Sigmoid colon (tissue), 7 donors: Measurements from ENCODE around the gene CLIC5. TPM values are rescaled to one million over a fixed set of nuclear protein-coding genes. Genes with fewer than 3 reads are reported as not detected.
"Not testable (repeated sequence)": the region's sequence is repeated elsewhere in the genome, so short reads cannot be mapped to it uniquely, and the experiment has no call there.

Experiments used
- DNase-seq: peaks from one replicate; pipeline ENCODE4 v3.0.0-alpha.2; 2019
- H3K27ac ChIP-seq, 4 donors: fragments of 200-600 bp; sonication (generic); one replicate each; pipeline ENCODE4 v1.5.1; 2016 to 2019; ENCODE audit warnings: mild to moderate bottlenecking in 1 of 4
- H3K27me3 ChIP-seq, 3 donors: fragments of 200-600 bp; sonication (generic); one replicate each; pipeline ENCODE4 v1.5.1; 2019; ENCODE audit warnings: mild to moderate bottlenecking in 1 of 3
- H3K36me3 ChIP-seq, 4 donors: fragments of 200-600 bp; sonication (generic); one replicate each; pipeline ENCODE4 v1.5.1; 2016 to 2019
- H3K4me1 ChIP-seq, 4 donors: fragments of 200-600 bp; sonication (generic); one replicate each; pipeline ENCODE4 v1.5.1; 2017 to 2019
- H3K4me3 ChIP-seq, 4 donors: fragments of 200-600 bp; sonication (generic); one replicate each; pipeline ENCODE4 v1.5.1; 2017 to 2019; ENCODE audit warnings: mild to moderate bottlenecking in 2 of 4, moderate library complexity in 1 of 4
- H3K9me3 ChIP-seq, 4 donors: fragments of 200-600 bp in 3 of 4; sonication (generic) in 3 of 4; one replicate each; pipeline versions ENCODE4 v1.5.1 to v1.6.1; 2013 to 2019
- CTCF ChIP-seq, 4 experiments: fragments of 450-650 bp in 3 of 4; fragments of 200-600 bp in 1 of 4; IDR thresholded peaks; one replicate each; pipeline ENCODE4 v1.5.1; 2016 to 2019; ENCODE audit warnings: antibody characterized with exemption in 4 of 4, mild to moderate bottlenecking in 3 of 4, moderate library complexity in 2 of 4
- EP300 ChIP-seq, 4 donors: sonication (generic); formaldehyde crosslinking; IDR thresholded peaks; one replicate each; pipeline ENCODE4 v1.6.1; 2017; ENCODE audit warnings: antibody characterized with exemption in 4 of 4
- POLR2A ChIP-seq, 2 donors: fragments of 450-650 bp; IDR thresholded peaks; one replicate each; pipeline ENCODE4 v1.6.1; 2016; ENCODE audit warnings: antibody characterized with exemption in 2 of 2, mild to moderate bottlenecking in 2 of 2, moderate library complexity in 2 of 2
- POLR2AphosphoS5 ChIP-seq, 4 donors: sonication (generic); formaldehyde crosslinking; IDR thresholded peaks; one replicate each; pipeline ENCODE4 v1.6.1; 2017; ENCODE audit warnings: antibody characterized with exemption in 4 of 4
- WGBS, 2 donors: extraction: QIAGEN DNeasy Blood & Tissue Kit; methylation state at CpG; one replicate each; pipeline ENCODE4 v1.1.7; 2013; 5-methylcytosine and 5-hydroxymethylcytosine counted together
- intact Hi-C: fragments of 100-400 bp; cut with DNase I; formaldehyde crosslinking; loops from one replicate; pipeline ENCODE4 v1.15.1; 2023
- polyA plus RNA-seq, 3 donors: library from polyadenylated mRNA; stranded (reverse); fragments of 200-250 nt; gene quantifications; one replicate each; pipeline ENCODE4 v1.2.3, GENCODE V29; 2013
- total RNA-seq, 4 donors: library from RNA; depleted of rRNA; stranded (reverse); fragments of >200 nt; gene quantifications; one replicate each; pipeline ENCODE4 v1.1.0, GENCODE V29; 2016
- donor health status: healthy with polysubstance abuse.
- donor health status: Bipolar disorder and iron deficiency.
- donor health status: healthy.

The CLIC5 gene
- total and polyA plus RNA-seq, 7 donors, result 1.8 to 77.0 (median 3.5) TPM

GRCh38 chr6:45929421-45930361, 86.0 kb downstream of the CLIC5 start:
- Histone ChIP-seq H3K27ac (no peak overlapping the region), H3K27me3 (no peaks in the 10 kb centered on the region), H3K36me3 (no peaks in the 10 kb centered on the region), H3K9me3 (no peaks in the 10 kb centered on the region), H3K4me1 (no peaks in the 10 kb centered on the region), H3K4me3 (no peak overlapping the region)
- WGBS, 2 donors, result 70 to 76% methylated on average over 17 of the region's 17 CpGs
- intact Hi-C loops, result no loop called here
- no peak for TF ChIP-seq EP300 (IDR thresholded peaks at IDR 0.05)
- TF ChIP-seq POLR2AphosphoS5 (IDR thresholded peaks at IDR 0.05), result no peak
- no peak for TF ChIP-seq POLR2A (IDR thresholded peaks at IDR 0.05)
- TF ChIP-seq CTCF (IDR thresholded peaks at IDR 0.05), result no peak
- no peak for DNase-seq

GRCh38 chr6:45928721-45929305, 86.8 kb downstream of the CLIC5 start:
- Histone ChIP-seq H3K9me3 (no peaks in the 10 kb centered on the region), H3K27ac (no peak overlapping the region), H3K27me3 (no peaks in the 10 kb centered on the region), H3K4me1 (no peaks in the 10 kb centered on the region), H3K4me3 (no peak overlapping the region), H3K36me3 (no peaks in the 10 kb centered on the region)
- DNase-seq, result no peak
- TF ChIP-seq POLR2A (IDR thresholded peaks at IDR 0.05), result no peak
- TF ChIP-seq EP300 (IDR thresholded peaks at IDR 0.05), result no peak
- no peak for TF ChIP-seq CTCF (IDR thresholded peaks at IDR 0.05)
- no peak for TF ChIP-seq POLR2AphosphoS5 (IDR thresholded peaks at IDR 0.05)
- 93 to 94% methylated on average over 11 of the region's 11 CpGs for WGBS, 2 donors
- intact Hi-C loops, result no loop called here

- H3K36me3 ChIP-seq, result no peaks in the 10 kb centered on the region
- no peak overlapping the region for H3K4me3 ChIP-seq
- no peaks in the 10 kb centered on the region for H3K4me1 ChIP-seq
- no peaks in the 10 kb centered on the region for H3K9me3 ChIP-seq
- H3K27me3 ChIP-seq, result no peaks in the 10 kb centered on the region
- WGBS, 2 donors, result 85 to 92% methylated on average over 9 of the region's 9 CpGs
- intact Hi-C loops, result no loop called here
- no peak overlapping the region for H3K27ac ChIP-seq
- TF ChIP-seq CTCF (IDR thresholded peaks at IDR 0.05) (no peak), EP300 (IDR thresholded peaks at IDR 0.05) (no peak), POLR2AphosphoS5 (IDR thresholded peaks at IDR 0.05) (no peak), POLR2A (IDR thresholded peaks at IDR 0.05) (no peak)
- DNase-seq, result no peak
These were observed 88.0 kb downstream of the CLIC5 start for GRCh38 chr6:45927421-45928320.

GRCh38 chr6:45926423-45926822, 89.2 kb downstream of the CLIC5 start:
- 85 to 93% methylated on average over 8 of the region's 8 CpGs for WGBS, 2 donors
- intact Hi-C loops, H3K9me3 ChIP-seq, H3K36me3 ChIP-seq, H3K27ac ChIP-seq, H3K27me3 ChIP-seq, H3K4me3 ChIP-seq, DNase-seq, H3K4me1 ChIP-seq: not testable (repeated sequence)
